IMR-90 (cell line): ENCODE measurements around the gene PTPN13. TPM values are rescaled to one million over a fixed set of nuclear protein-coding genes. Genes with fewer than 3 reads are reported as not detected.

Source experiments
- ATAC-seq: fragments of 200-7000 bp; cut with Tn5 transposase; 2 replicates; pipeline ENCODE4 v1.9.1; 2020; ENCODE audit warnings: low read depth, mild to moderate bottlenecking, moderate library complexity
- BruUV-seq: library from RNA; stranded (reverse); fragments of 400-500 nt; replicated peaks from 2 replicates; lab custom pipeline; 2021; lab: Mats Ljungman, UMichigan
- CTCF ChIA-PET: fragments of 300-600 bp; formaldehyde crosslinking; extraction: SDS; loops from one replicate; lab custom pipeline; 2021; ENCODE audit warnings: antibody characterized with exemption; lab: Yijun Ruan, JAX
- POLR2A ChIA-PET: fragments of 300-600 bp; sonication (Branson Sonifier 250); formaldehyde crosslinking; loops from one replicate; lab custom pipeline; 2022; ENCODE audit warnings: antibody characterized with exemption; ENCODE audit not compliant: unreplicated experiment; lab: Charles Lee
- DNase-seq: peaks from one replicate; pipeline ENCODE4 v3.0.0; 2013
- H2AFZ ChIP-seq: replicated peaks from 2 replicates; pipeline ENCODE3; 2013; ENCODE audit warnings: low read length, mild to moderate bottlenecking; ENCODE audit not compliant: poor library complexity
- H2AK5ac ChIP-seq: 2 replicates; pipeline ENCODE4 v1.6.1; 2013; ENCODE audit warnings: low read depth, low read length, inconsistent platforms
- H2AK9ac ChIP-seq: replicated peaks from 2 replicates; pipeline ENCODE3; 2013; ENCODE audit warnings: mild to moderate bottlenecking, low read depth, low read length, moderate library complexity; ENCODE audit not compliant: poor library complexity
- H2BK120ac ChIP-seq: 2 replicates; pipeline ENCODE4 v1.6.1; 2013; ENCODE audit warnings: low read depth, low read length, inconsistent platforms
- H2BK15ac ChIP-seq: 3 replicates; pipeline ENCODE4 v1.6.1; 2013; ENCODE audit warnings: low read depth, low read length, inconsistent platforms
- H2BK20ac ChIP-seq: 2 replicates; pipeline ENCODE4 v1.6.1; 2013; ENCODE audit warnings: low read depth, mild to moderate bottlenecking, inconsistent platforms, low read length, moderate library complexity
- H2BK5ac ChIP-seq: 2 replicates; pipeline ENCODE4 v1.6.1; 2013; ENCODE audit warnings: mild to moderate bottlenecking, low read depth, low read length, inconsistent platforms; ENCODE audit not compliant: poor library complexity, severe bottlenecking
- H3K14ac ChIP-seq: replicated peaks from 2 replicates; pipeline ENCODE4 v1.6.1; 2013; ENCODE audit warnings: low read depth, low read length, inconsistent platforms
- H3K18ac ChIP-seq: 2 replicates; pipeline ENCODE4 v1.6.1; 2013; ENCODE audit warnings: low read depth, low read length, control low read depth
- H3K23ac ChIP-seq: 2 replicates; pipeline ENCODE4 v1.6.1; 2013; ENCODE audit warnings: low read depth, low read length, inconsistent platforms
- H3K27ac ChIP-seq: 2 replicates; pipeline ENCODE4 v1.5.1; 2013; ENCODE audit warnings: mild to moderate bottlenecking, control low read depth, low read length; ENCODE audit not compliant: insufficient read depth
- H3K27me3 ChIP-seq: 2 replicates; pipeline ENCODE4 v1.6.1; 2013; ENCODE audit warnings: low read length; ENCODE audit not compliant: control insufficient read depth, insufficient read depth
- H3K36me3 ChIP-seq: 2 replicates; pipeline ENCODE4 v1.6.1; 2013; ENCODE audit warnings: low read length, mixed read lengths; ENCODE audit not compliant: control insufficient read depth, insufficient read depth
- H3K4ac ChIP-seq: 2 replicates; pipeline ENCODE4 v1.6.1; 2013; ENCODE audit warnings: low read depth, low read length, inconsistent platforms
- H3K4me1 ChIP-seq: 2 replicates; pipeline ENCODE4 v1.6.1; 2013; ENCODE audit warnings: low read length, mixed read lengths; ENCODE audit not compliant: control insufficient read depth, insufficient read depth
- H3K4me2 ChIP-seq: 2 replicates; pipeline ENCODE4 v1.6.1; 2013; ENCODE audit warnings: low read depth, mild to moderate bottlenecking, control low read depth, low read length, moderate library complexity
- H3K4me3 ChIP-seq: 2 replicates; pipeline ENCODE4 v1.5.1; 2013; ENCODE audit warnings: low read depth, mild to moderate bottlenecking, control low read depth, low read length, moderate library complexity; ENCODE audit not compliant: insufficient read depth
- H3K56ac ChIP-seq: 2 replicates; pipeline ENCODE4 v1.6.1; 2013; ENCODE audit warnings: low read length, inconsistent platforms; ENCODE audit not compliant: insufficient read depth; ENCODE audit errors: extremely low read depth
- H3K79me1 ChIP-seq, 2 experiments: 2 replicates each; pipeline ENCODE4 v1.6.1; 2013; ENCODE audit warnings: low read length in 2 of 2, inconsistent platforms in 1 of 2, low read depth in 1 of 2
- H3K9ac ChIP-seq: 2 replicates; pipeline ENCODE4 v1.6.1; 2013; ENCODE audit warnings: low read depth, low read length, control low read depth
- H3K9me1 ChIP-seq: 2 replicates; pipeline ENCODE4 v1.6.1; 2013; ENCODE audit warnings: low read length, inconsistent platforms; ENCODE audit not compliant: insufficient read depth
- H3K9me3 ChIP-seq: 2 replicates; pipeline ENCODE4 v1.6.1; 2013; ENCODE audit warnings: low read length; ENCODE audit not compliant: control insufficient read depth, insufficient read depth
- H4K20me1 ChIP-seq: 2 replicates; pipeline ENCODE4 v1.6.1; 2013; ENCODE audit warnings: low read length, inconsistent platforms; ENCODE audit not compliant: insufficient read depth
- H4K5ac ChIP-seq: 2 replicates; pipeline ENCODE4 v1.6.1; 2013; ENCODE audit warnings: mild to moderate bottlenecking, low read depth, low read length, control low read depth
- H4K8ac ChIP-seq, 2 experiments: 2 replicates each; pipeline ENCODE4 v1.6.1; 2013; ENCODE audit warnings: low read depth in 2 of 2, low read length in 2 of 2, control low read depth in 1 of 2, inconsistent platforms in 1 of 2
- H4K91ac ChIP-seq: 2 replicates; pipeline ENCODE4 v1.6.1; 2013; ENCODE audit warnings: low read depth, low read length, inconsistent platforms; ENCODE audit not compliant: insufficient read depth
- BHLHE40 ChIP-seq: fragments of 150-350 bp; IDR thresholded peaks from 2 replicates; pipeline ENCODE4 v1.6.1; 2016; ENCODE audit warnings: mild to moderate bottlenecking, low read depth, low read length
- CEBPB ChIP-seq: IDR thresholded peaks from 2 replicates; pipeline ENCODE4 v1.6.1; 2012; ENCODE audit warnings: low read depth, low read length, improper control_type of control experiment
- CHD1 ChIP-seq: IDR thresholded peaks from 2 replicates; pipeline ENCODE4 v1.6.1; 2012; ENCODE audit warnings: low read depth, low read length, improper control_type of control experiment
- CTCF ChIP-seq: conservative IDR thresholded peaks from 2 replicates; pipeline ENCODE4 v1.5.1; 2012; ENCODE audit warnings: mild to moderate bottlenecking, low read depth, low read length, improper control_type of control experiment
- FOS ChIP-seq: fragments of 150-350 bp; IDR thresholded peaks from 2 replicates; pipeline ENCODE4 v1.6.1; 2016; ENCODE audit warnings: low read depth, low read length
- MAFK ChIP-seq: IDR thresholded peaks from 2 replicates; pipeline ENCODE4 v1.6.1; 2012; ENCODE audit warnings: low read depth, low read length, improper control_type of control experiment
- MAZ ChIP-seq: IDR thresholded peaks from 2 replicates; pipeline ENCODE4 v1.6.1; 2012; ENCODE audit warnings: low read depth, mild to moderate bottlenecking, low read length, improper control_type of control experiment, moderate library complexity, borderline replicate concordance
- MXI1 ChIP-seq: IDR thresholded peaks from 2 replicates; pipeline ENCODE4 v1.6.1; 2012; ENCODE audit warnings: low read depth, mild to moderate bottlenecking, low read length, moderate library complexity, borderline replicate concordance
- POLR2A ChIP-seq: IDR thresholded peaks from 2 replicates; pipeline ENCODE4 v1.6.1; 2012; ENCODE audit warnings: mild to moderate bottlenecking, low read depth, low read length
- RCOR1 ChIP-seq: IDR thresholded peaks from 2 replicates; pipeline ENCODE4 v1.6.1; 2012; ENCODE audit warnings: mild to moderate bottlenecking, low read length, improper control_type of control experiment; ENCODE audit not compliant: insufficient replicate concordance
- RFX5 ChIP-seq: IDR thresholded peaks from 2 replicates; pipeline ENCODE4 v1.8.0; 2012; ENCODE audit warnings: low read depth, mild to moderate bottlenecking, low read length, moderate library complexity
- SMC3 ChIP-seq: fragments of 150-350 bp; IDR thresholded peaks from 2 replicates; pipeline ENCODE4 v1.6.1; 2016; ENCODE audit warnings: low read depth, mild to moderate bottlenecking, antibody characterized with exemption, low read length, moderate library complexity
- WGBS, 2 experiments: methylation state at CpG; one replicate each; pipeline versions ENCODE4 v1.1.5 to v1.1.7; 2013; ENCODE audit warnings: missing lambda C conversion rate in 2 of 2; ENCODE audit not compliant: insufficient read length in 1 of 2; ENCODE audit errors: extremely low coverage in 2 of 2; 5-methylcytosine and 5-hydroxymethylcytosine counted together
- dilution Hi-C: fragments of 300-500 bp; cut with HindIII; formaldehyde crosslinking; loops from one replicate; pipeline ENCODE4 v1.14.3; 2018; ENCODE audit warnings: low sequenced_read_pairs; ENCODE audit not compliant: unreplicated experiment
- in situ Hi-C: fragments of 300-500 bp; cut with MboI; formaldehyde crosslinking; loops from 3 replicates; pipeline ENCODE4 v1.14.3; 2019; ENCODE audit warnings: low sequenced_read_pairs, inconsistent platforms, mixed read lengths
- intact Hi-C: fragments of 100-400 bp; cut with micrococcal nuclease; formaldehyde crosslinking; loops from 2 replicates; pipeline ENCODE4 v1.10.0; 2022
- polyA plus RNA-seq, 3 experiments: library from polyadenylated mRNA; depleted of rRNA; stranded (reverse); fragments of >200 nt; gene quantifications; 2 replicates each; pipeline ENCODE4 v1.2.3, GENCODE V29; 2012; ENCODE audit warnings: low replicate concordance in 1 of 3
- total RNA-seq: library from RNA; depleted of rRNA; stranded (reverse); fragments of >200 nt; gene quantifications from 2 replicates; pipeline ENCODE4 v1.2.3, GENCODE V29; 2012
- TF ChIP-seq, protein P1 (sequence below): fragments of 150-350 bp; IDR thresholded peaks from 2 replicates; pipeline ENCODE4 v1.6.1; 2017; ENCODE audit warnings: mild to moderate bottlenecking, antibody characterized with exemption, low read length, low read depth

PTPN13 gene
- total and polyA plus RNA-seq, 2 of the 4 experiments (the other 2 are of a cell fraction) = 7.7 to 29.0 TPM

DNA sequence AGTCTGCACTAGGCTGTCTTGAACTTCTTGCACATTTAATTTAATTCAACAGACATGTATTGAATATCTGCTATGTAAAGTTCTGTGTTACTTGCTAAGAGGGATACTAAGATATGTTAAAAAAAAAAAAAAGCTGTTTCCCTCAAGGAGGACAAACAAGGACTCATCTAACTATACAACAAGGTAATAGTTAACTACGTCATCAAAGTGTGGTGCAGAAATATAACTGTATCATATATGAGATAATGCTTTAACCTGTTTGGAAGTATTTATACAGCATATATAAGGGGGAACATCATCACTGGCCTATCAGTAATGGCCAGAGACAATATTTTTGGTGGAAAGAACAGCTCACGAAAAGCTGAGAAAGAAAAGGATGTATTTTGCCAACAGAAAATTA, 89.9 kb downstream of the PTPN13 start:
- H3K9ac ChIP-seq = no peak overlapping the region
- H2BK20ac ChIP-seq = no peak overlapping the region
- H3K18ac ChIP-seq = no peak overlapping the region
- no peak overlapping the region for H2BK5ac ChIP-seq
- no peak overlapping the region for H2AK9ac ChIP-seq
- H2AFZ ChIP-seq = no peak overlapping the region
- peaks cover 0 to 7% of the 10 kb centered on the region in 2 experiments; a peak in 2 of 4 replicates for H3K79me1 ChIP-seq
- H3K4ac ChIP-seq = no peak overlapping the region
- H3K9me1 ChIP-seq = no peaks in the 10 kb centered on the region; the same call in 1 of the 2 replicates
- H3K27ac ChIP-seq = no peak overlapping the region
- dilution Hi-C loops = no loop called here
- no peak overlapping the region for H2AK5ac ChIP-seq
- no peaks in the 10 kb centered on the region for H3K9me3 ChIP-seq
- 0 out of 2 replicates have a peak, but pooled peaks cover 1% of the 10 kb centered on the region for H3K36me3 ChIP-seq
- no peak for ATAC-seq
- H4K20me1 ChIP-seq = no peaks in the 10 kb centered on the region
- H3K4me3 ChIP-seq = no peak overlapping the region
- H3K56ac ChIP-seq = no peak overlapping the region
- CTCF ChIA-PET = interaction anchor here (0.6 kb wide), 1 partner anchor 22 kb away, joined by 9 read pairs; no protein-coding TSS in a partner anchor
- in situ Hi-C loops = no loop called here
- no CpG with 5 or more reads among the region's 2 CpGs for WGBS, 2 experiments
- H3K4me2 ChIP-seq = no peak overlapping the region
- H3K23ac ChIP-seq = no peak overlapping the region
- POLR2A ChIA-PET = interaction anchor here (0.6 kb wide), 1 partner anchor 613 kb away, joined by 4 read pairs; no protein-coding TSS in a partner anchor
- no peak overlapping the region for H2BK15ac ChIP-seq
- H3K14ac ChIP-seq = no peak overlapping the region
- TF ChIP-seq BHLHE40 = no peak
- no peak for TF ChIP-seq SMC3
- no peak for TF ChIP-seq CEBPB
- TF ChIP-seq CHD1 = no peak
- TF ChIP-seq FOS = no peak
- TF ChIP-seq RCOR1 = no peak
- TF ChIP-seq MAFK = no peak
- no peak for TF ChIP-seq MAZ
- TF ChIP-seq MXI1 = no peak
- no peak for TF ChIP-seq CTCF
- no peak for TF ChIP-seq RFX5
- TF ChIP-seq, protein P1, sequence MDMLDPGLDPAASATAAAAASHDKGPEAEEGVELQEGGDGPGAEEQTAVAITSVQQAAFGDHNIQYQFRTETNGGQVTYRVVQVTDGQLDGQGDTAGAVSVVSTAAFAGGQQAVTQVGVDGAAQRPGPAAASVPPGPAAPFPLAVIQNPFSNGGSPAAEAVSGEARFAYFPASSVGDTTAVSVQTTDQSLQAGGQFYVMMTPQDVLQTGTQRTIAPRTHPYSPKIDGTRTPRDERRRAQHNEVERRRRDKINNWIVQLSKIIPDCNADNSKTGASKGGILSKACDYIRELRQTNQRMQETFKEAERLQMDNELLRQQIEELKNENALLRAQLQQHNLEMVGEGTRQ = no peak
- TF ChIP-seq POLR2A = no peak
- BruUV-seq = no TSS peak
- DNase-seq = no peak
- H4K91ac ChIP-seq = no peak overlapping the region
- no peak overlapping the region for H4K8ac ChIP-seq
- no peak overlapping the region for H2BK120ac ChIP-seq
- intact Hi-C loops = no loop called here
- H3K4me1 ChIP-seq = no peaks in the 10 kb centered on the region
- H4K5ac ChIP-seq = no peak overlapping the region
- H3K27me3 ChIP-seq = no peaks in the 10 kb centered on the region
